HepG2 (cell line): Measurements from ENCODE around the gene BEST2. TPM values are rescaled to one million over a fixed set of nuclear protein-coding genes. Genes with fewer than 3 reads are reported as not detected.
A peak's percentile ranks its signal among the peaks of the same experiment; 100 is the strongest.

Experiments used
- CEBPG ChIP-seq: IDR thresholded peaks from 2 replicates; pipeline ENCODE4 v1.6.1; 2016
- DR1 ChIP-seq: sonication (generic); formaldehyde crosslinking; IDR thresholded peaks from 2 replicates; pipeline ENCODE4 v1.8.0; 2021; ENCODE audit warnings: mild to moderate bottlenecking, missing genetic modification reagents, inconsistent platforms
- FOXP1 ChIP-seq, 2 experiments: fragments of 450-650 bp in 1 of 2; IDR thresholded peaks; 2 replicates each; pipeline ENCODE4 v1.6.1; 2017 to 2018; ENCODE audit warnings: antibody characterized with exemption in 1 of 2
- JUNB ChIP-seq: sonication (generic); formaldehyde crosslinking; IDR thresholded peaks from 2 replicates; pipeline ENCODE4 v1.8.0; 2022; ENCODE audit warnings: missing genetic modification reagents, mild to moderate bottlenecking, borderline replicate concordance
- KLF12 ChIP-seq: sonication (generic); formaldehyde crosslinking; IDR thresholded peaks from 2 replicates; pipeline ENCODE4 v1.4.0; 2020; ENCODE audit warnings: missing genetic modification reagents, borderline replicate concordance
- MTF1 ChIP-seq: sonication (generic); formaldehyde crosslinking; IDR thresholded peaks from 2 replicates; pipeline ENCODE4 v1.5.0; 2020; ENCODE audit warnings: missing genetic modification reagents
- NR1H2 ChIP-seq: sonication (generic); formaldehyde crosslinking; IDR thresholded peaks from 2 replicates; pipeline ENCODE4 v1.8.1; 2022; ENCODE audit warnings: low read depth, missing genetic modification reagents, borderline replicate concordance
- NR2C2 ChIP-seq: sonication (generic); formaldehyde crosslinking; IDR thresholded peaks from 2 replicates; pipeline ENCODE4 v1.4.0; 2020; ENCODE audit warnings: missing genetic modification reagents, mild to moderate bottlenecking, moderate library complexity, borderline replicate concordance
- NR2F6 ChIP-seq, 2 experiments: IDR thresholded peaks; 2 replicates each; pipeline ENCODE4 v1.6.1; 2016; ENCODE audit warnings: antibody characterized with exemption in 1 of 2, mild to moderate bottlenecking in 1 of 2
- PCBP2 ChIP-seq: fragments of 200-400 bp; formaldehyde crosslinking; optimal IDR thresholded peaks from 2 replicates; pipeline ENCODE3; 2018; ENCODE audit warnings: low read length, low read depth; ENCODE audit not compliant: poor library complexity, severe bottlenecking
- RELA ChIP-seq: sonication (generic); formaldehyde crosslinking; IDR thresholded peaks from 2 replicates; pipeline ENCODE4 v1.4.0; 2020; ENCODE audit warnings: missing genetic modification reagents
- RNF2 ChIP-seq: fragments of 450-650 bp; conservative IDR thresholded peaks from 2 replicates; pipeline ENCODE4 v1.6.1; 2016; ENCODE audit warnings: low read depth
- SAFB2 ChIP-seq: sonication (generic); formaldehyde crosslinking; IDR thresholded peaks from 2 replicates; pipeline ENCODE4 v1.5.1; 2020; ENCODE audit warnings: missing genetic modification reagents, low read depth, mild to moderate bottlenecking, borderline replicate concordance
- ZBTB3 ChIP-seq: sonication (generic); formaldehyde crosslinking; IDR thresholded peaks from 2 replicates; pipeline ENCODE4 v1.4.0; 2020; ENCODE audit warnings: low read depth, mild to moderate bottlenecking, moderate library complexity, missing genetic modification reagents, borderline replicate concordance
- ZFP62 ChIP-seq: sonication (generic); formaldehyde crosslinking; IDR thresholded peaks from 2 replicates; pipeline ENCODE4 v1.4.0; 2020; ENCODE audit warnings: missing genetic modification reagents
- ZNF280B ChIP-seq: sonication (generic); formaldehyde crosslinking; IDR thresholded peaks from 2 replicates; pipeline ENCODE4 v1.5.0; 2020; ENCODE audit warnings: missing genetic modification reagents, mild to moderate bottlenecking, borderline replicate concordance
- ZNF333 ChIP-seq: sonication (generic); formaldehyde crosslinking; IDR thresholded peaks from 2 replicates; pipeline ENCODE4 v1.4.0; 2020; ENCODE audit warnings: mild to moderate bottlenecking, missing genetic modification reagents, borderline replicate concordance
- ZNF530 ChIP-seq: sonication (generic); formaldehyde crosslinking; IDR thresholded peaks from 2 replicates; pipeline ENCODE4 v1.5.0; 2020; ENCODE audit warnings: low read depth, mild to moderate bottlenecking, missing genetic modification reagents
- ZNF749 ChIP-seq: sonication (generic); formaldehyde crosslinking; IDR thresholded peaks from 2 replicates; pipeline ENCODE4 v1.8.0; 2022; ENCODE audit warnings: mild to moderate bottlenecking, missing genetic modification reagents, moderate library complexity, borderline replicate concordance
- polyA plus RNA-seq, 8 experiments: library from polyadenylated mRNA; depleted of rRNA in 3 of 8; stranded (reverse) in 7 of 8; unstranded in 1 of 8; fragments of >200 nt; fragmentation: Illumina TruSeq in 4 of 8; extraction: Trizol in 4 of 8; gene quantifications; 2 replicates each; pipeline versions ENCODE4 v1.2.1 to v1.2.3, GENCODE V29; 2011 to 2016; ENCODE audit warnings: low read depth in 4 of 8, missing spikeins in 1 of 8, mixed read lengths in 1 of 8; ENCODE audit not compliant: insufficient read depth in 1 of 8
- total RNA-seq, 5 experiments: library from RNA; depleted of rRNA; stranded (reverse); fragments of >200 nt; fragmentation: Illumina TruSeq; extraction: Trizol; gene quantifications; 2 replicates each; pipeline ENCODE4 v1.2.3, GENCODE V29; 2016; ENCODE audit warnings: low read depth in 1 of 5
- TF ChIP-seq, protein P1 (sequence below): sonication (generic); formaldehyde crosslinking; IDR thresholded peaks from 2 replicates; pipeline ENCODE4 v1.4.0; 2020; ENCODE audit warnings: missing genetic modification reagents
- TF ChIP-seq, protein P2 (sequence below): sonication (generic); formaldehyde crosslinking; IDR thresholded peaks from 2 replicates; pipeline ENCODE4 v1.4.0; 2020; ENCODE audit warnings: missing genetic modification reagents, borderline replicate concordance

Gene BEST2
- total and polyA plus RNA-seq, 2 of the 13 experiments (the other 11 are each of a cell fraction or from before 2014, with no cell fraction given) = not detected

DNA sequence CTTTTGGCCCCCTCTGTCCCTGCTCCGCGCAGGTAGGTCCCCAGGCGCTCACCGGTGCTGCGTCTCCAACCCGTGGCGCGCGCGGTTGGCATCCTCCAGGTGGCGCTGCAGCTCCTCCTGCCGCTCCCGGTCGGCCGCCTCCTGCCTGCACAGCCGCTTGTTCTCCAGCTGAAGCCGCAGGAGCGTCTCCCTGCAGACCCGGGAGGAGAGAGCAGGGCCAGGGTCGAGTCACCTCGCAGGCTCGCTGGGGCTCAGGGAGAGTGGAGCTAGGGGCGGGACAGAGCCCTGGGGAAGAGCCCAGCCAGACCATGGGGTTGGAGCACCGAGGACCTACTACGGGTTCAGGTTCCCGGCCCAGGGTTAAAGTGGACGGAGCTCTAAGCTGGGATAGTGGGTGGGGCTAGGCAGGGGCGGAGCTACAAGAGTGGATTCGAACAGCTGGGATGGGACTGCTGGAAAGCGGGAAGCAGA, 14.5 kb downstream of the BEST2 start (continued):
- TF ChIP-seq, protein P1, sequence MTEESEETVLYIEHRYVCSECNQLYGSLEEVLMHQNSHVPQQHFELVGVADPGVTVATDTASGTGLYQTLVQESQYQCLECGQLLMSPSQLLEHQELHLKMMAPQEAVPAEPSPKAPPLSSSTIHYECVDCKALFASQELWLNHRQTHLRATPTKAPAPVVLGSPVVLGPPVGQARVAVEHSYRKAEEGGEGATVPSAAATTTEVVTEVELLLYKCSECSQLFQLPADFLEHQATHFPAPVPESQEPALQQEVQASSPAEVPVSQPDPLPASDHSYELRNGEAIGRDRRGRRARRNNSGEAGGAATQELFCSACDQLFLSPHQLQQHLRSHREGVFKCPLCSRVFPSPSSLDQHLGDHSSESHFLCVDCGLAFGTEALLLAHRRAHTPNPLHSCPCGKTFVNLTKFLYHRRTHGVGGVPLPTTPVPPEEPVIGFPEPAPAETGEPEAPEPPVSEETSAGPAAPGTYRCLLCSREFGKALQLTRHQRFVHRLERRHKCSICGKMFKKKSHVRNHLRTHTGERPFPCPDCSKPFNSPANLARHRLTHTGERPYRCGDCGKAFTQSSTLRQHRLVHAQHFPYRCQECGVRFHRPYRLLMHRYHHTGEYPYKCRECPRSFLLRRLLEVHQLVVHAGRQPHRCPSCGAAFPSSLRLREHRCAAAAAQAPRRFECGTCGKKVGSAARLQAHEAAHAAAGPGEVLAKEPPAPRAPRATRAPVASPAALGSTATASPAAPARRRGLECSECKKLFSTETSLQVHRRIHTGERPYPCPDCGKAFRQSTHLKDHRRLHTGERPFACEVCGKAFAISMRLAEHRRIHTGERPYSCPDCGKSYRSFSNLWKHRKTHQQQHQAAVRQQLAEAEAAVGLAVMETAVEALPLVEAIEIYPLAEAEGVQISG (CRISPR knock-in tag) = peak; percentile 90
- no peak for TF ChIP-seq NR2F6 (IDR thresholded peaks at IDR 0.05)
- TF ChIP-seq NR2F6 (CRISPR knock-in tag; IDR thresholded peaks at IDR 0.05) = peak; percentile 26; the same call in 1 of the 2 replicates
- peak; percentile 60; the same call in 1 of the 2 replicates for TF ChIP-seq DR1 (CRISPR knock-in tag)
- TF ChIP-seq ZNF333 (CRISPR knock-in tag) = no peak; the same call in 1 of the 2 replicates
- TF ChIP-seq PCBP2 = no peak
- no peak for TF ChIP-seq FOXP1 (IDR thresholded peaks at IDR 0.05)
- no peak for TF ChIP-seq FOXP1 (CRISPR knock-in tag; IDR thresholded peaks at IDR 0.05)
- no peak for TF ChIP-seq MTF1
- TF ChIP-seq ZFP62 (CRISPR knock-in tag) = no peak
- no peak for TF ChIP-seq CEBPG
- TF ChIP-seq, protein P2, sequence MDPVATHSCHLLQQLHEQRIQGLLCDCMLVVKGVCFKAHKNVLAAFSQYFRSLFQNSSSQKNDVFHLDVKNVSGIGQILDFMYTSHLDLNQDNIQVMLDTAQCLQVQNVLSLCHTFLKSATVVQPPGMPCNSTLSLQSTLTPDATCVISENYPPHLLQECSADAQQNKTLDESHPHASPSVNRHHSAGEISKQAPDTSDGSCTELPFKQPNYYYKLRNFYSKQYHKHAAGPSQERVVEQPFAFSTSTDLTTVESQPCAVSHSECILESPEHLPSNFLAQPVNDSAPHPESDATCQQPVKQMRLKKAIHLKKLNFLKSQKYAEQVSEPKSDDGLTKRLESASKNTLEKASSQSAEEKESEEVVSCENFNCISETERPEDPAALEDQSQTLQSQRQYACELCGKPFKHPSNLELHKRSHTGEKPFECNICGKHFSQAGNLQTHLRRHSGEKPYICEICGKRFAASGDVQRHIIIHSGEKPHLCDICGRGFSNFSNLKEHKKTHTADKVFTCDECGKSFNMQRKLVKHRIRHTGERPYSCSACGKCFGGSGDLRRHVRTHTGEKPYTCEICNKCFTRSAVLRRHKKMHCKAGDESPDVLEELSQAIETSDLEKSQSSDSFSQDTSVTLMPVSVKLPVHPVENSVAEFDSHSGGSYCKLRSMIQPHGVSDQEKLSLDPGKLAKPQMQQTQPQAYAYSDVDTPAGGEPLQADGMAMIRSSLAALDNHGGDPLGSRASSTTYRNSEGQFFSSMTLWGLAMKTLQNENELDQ = no peak
- 0 out of 2 replicates have a peak, but pooled peaks have one; percentile 23 for TF ChIP-seq ZNF280B (CRISPR knock-in tag)
- no peak for TF ChIP-seq ZNF749
- TF ChIP-seq RNF2 = no peak
- no peak for TF ChIP-seq SAFB2 (CRISPR knock-in tag)
- TF ChIP-seq ZNF530 (CRISPR knock-in tag) = no peak
- TF ChIP-seq JUNB (CRISPR knock-in tag) = no peak
- no peak for TF ChIP-seq NR2C2
- TF ChIP-seq KLF12 (CRISPR knock-in tag) = no peak
- no peak for TF ChIP-seq ZBTB3 (CRISPR knock-in tag)
- 0 out of 2 replicates have a peak, but pooled peaks have one; percentile 61 for TF ChIP-seq RELA
- TF ChIP-seq NR1H2 (CRISPR knock-in tag) = no peak
